Erythroblast (primary cell): Measurements from ENCODE around the gene CNGA4.

Source experiments
- GATA1 ChIP-seq: IDR thresholded peaks from 2 replicates; pipeline ENCODE4 v1.6.1; 2011; ENCODE audit warnings: low read depth, mild to moderate bottlenecking, control low read depth, low read length, moderate library complexity
- POLR2A ChIP-seq: IDR thresholded peaks from 2 replicates; pipeline ENCODE4 v1.6.1; 2011; ENCODE audit warnings: mild to moderate bottlenecking, low read length

- TF ChIP-seq POLR2A = no peak
- TF ChIP-seq GATA1 = no peak
Measured at GRCh38 chr11:6263662-6264061, 24.8 kb downstream of the CNGA4 start.
